Measurements from ENCODE around the gene PTH1R. TPM values are rescaled to one million over a fixed set of nuclear protein-coding genes. Genes with fewer than 3 reads are reported as not detected.
A peak's percentile ranks its signal among the peaks of the same experiment; 100 is the strongest.

Gene PTH1R
- total RNA-seq, 1 donor from 2014 or later: 0.29 TPM

DNA sequence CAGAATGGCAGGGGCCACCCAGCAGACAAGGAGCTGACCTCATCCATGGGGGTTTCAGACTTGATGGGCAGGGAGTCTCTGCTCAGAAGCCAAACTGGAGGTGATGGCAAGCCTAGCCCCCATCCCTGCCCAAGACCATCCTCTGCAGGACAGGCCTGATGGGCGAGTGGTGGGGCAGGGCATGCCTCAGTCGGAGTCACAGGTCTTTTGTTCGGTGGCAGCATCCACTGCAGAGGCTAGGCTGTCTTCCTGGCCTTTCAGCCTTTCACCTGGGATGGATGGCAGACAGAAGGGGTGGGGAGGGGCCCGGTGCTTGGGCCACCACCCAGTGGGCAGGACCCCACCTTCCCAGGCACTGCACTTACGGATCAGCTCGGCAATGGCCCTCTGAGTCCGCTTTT lies 44.4 kb downstream of the PTH1R start:
- no peak for DNase-seq
- H3K36me3 Mint-ChIP-seq (ENCODE audit: unreplicated experiment): peaks cover 16% of the 10 kb centered on the region
- peaks cover 3% of the 10 kb centered on the region for H3K9me3 Mint-ChIP-seq (ENCODE audit: unreplicated experiment)
- H3K4me3 Mint-ChIP-seq (ENCODE audit: unreplicated experiment): no peak overlapping the region
- no peak overlapping the region for H3K27ac Mint-ChIP-seq (ENCODE audit: unreplicated experiment)
- H3K4me1 Mint-ChIP-seq (ENCODE audit: low read depth, unreplicated experiment): peaks cover 10% of the 10 kb centered on the region
- no peak for TF ChIP-seq CTCF (IDR thresholded peaks at IDR 0.05; ENCODE audit: partially characterized antibody, unreplicated experiment)
- H3K27me3 Mint-ChIP-seq (ENCODE audit: unreplicated experiment): peaks cover 7% of the 10 kb centered on the region

DNA sequence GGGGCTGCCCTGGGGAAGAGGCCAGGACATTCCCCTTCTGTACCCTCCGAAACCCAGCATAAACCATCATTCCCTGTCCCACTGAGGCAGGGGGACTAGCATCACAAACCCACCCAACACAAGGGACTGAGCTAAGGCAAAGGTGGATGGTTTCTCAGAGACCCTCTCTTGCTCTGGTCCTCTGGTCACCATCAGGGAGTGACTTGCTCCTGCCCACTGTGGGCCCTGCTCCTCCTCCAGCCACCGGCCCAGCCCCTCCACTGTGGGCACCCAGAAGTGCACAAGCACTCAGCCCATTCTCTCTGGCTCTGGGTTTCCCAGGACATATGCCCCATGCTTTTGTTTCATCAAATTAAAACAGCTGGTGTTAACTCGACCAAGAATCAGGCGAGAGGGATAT lies 44.9 kb downstream of the PTH1R start:
- Mint-ChIP-seq H3K27me3 (ENCODE audit: unreplicated experiment) (peaks cover 7% of the 10 kb centered on the region), H3K36me3 (ENCODE audit: unreplicated experiment) (peaks cover 16% of the 10 kb centered on the region), H3K27ac (ENCODE audit: unreplicated experiment) (no peak overlapping the region), H3K4me3 (ENCODE audit: unreplicated experiment) (no peak overlapping the region), H3K9me3 (ENCODE audit: unreplicated experiment) (peaks cover 3% of the 10 kb centered on the region), H3K4me1 (ENCODE audit: low read depth, unreplicated experiment) (peaks cover 13% of the 10 kb centered on the region)
- no peak for DNase-seq
- no peak for TF ChIP-seq CTCF (IDR thresholded peaks at IDR 0.05; ENCODE audit: partially characterized antibody, unreplicated experiment)

DNA sequence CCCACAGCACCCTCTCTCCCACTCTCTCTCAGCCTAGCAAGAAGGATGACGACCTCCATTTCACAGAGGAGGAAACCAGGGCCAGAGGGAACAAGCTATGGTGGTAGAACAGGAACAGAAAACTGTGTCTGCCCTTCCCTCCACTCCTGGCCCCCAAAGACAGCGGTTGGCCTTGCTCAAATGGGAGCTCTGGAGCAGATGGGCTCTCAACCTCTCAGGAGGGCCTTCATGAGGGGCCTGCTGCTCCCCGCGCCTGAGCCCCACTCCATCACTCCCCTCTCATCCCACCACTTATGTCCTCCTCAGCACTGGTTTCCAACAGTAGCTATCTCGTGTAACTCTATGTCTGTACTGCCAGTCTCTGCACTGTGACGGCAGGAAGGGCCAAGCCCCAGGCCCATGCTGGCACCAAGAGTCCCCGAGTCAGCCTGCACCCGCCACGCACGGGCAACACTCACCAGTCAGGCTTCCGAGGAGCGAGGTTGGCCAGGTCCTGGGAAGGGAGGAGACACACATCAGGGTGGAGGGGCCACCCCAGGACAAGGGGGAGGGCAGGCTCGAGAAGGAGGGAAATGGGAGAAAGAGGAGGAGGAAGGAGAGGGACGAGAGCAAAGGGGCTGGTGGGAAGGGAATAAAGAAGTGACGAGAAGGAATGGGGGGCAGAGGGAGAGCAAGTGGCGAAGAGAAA lies 45.5 kb downstream of the PTH1R start:
- H3K4me3 Mint-ChIP-seq (ENCODE audit: unreplicated experiment): no peak overlapping the region
- no peaks in the 10 kb centered on the region for H3K9me3 Mint-ChIP-seq (ENCODE audit: unreplicated experiment)
- H3K4me1 Mint-ChIP-seq (ENCODE audit: low read depth, unreplicated experiment): peaks cover 13% of the 10 kb centered on the region
- no peak for TF ChIP-seq CTCF (IDR thresholded peaks at IDR 0.05; ENCODE audit: partially characterized antibody, unreplicated experiment)
- H3K36me3 Mint-ChIP-seq (ENCODE audit: unreplicated experiment): peaks cover 11% of the 10 kb centered on the region
- H3K27ac Mint-ChIP-seq (ENCODE audit: unreplicated experiment): no peak overlapping the region
- H3K27me3 Mint-ChIP-seq (ENCODE audit: unreplicated experiment): peaks cover 7% of the 10 kb centered on the region
- DNase-seq: no peak

- peak; percentile 82 for TF ChIP-seq CTCF (IDR thresholded peaks at IDR 0.05; ENCODE audit: partially characterized antibody, unreplicated experiment)
- Mint-ChIP-seq H3K27ac (ENCODE audit: unreplicated experiment) (no peak overlapping the region), H3K27me3 (ENCODE audit: unreplicated experiment) (peaks cover 7% of the 10 kb centered on the region)
These were observed 46.2 kb downstream of the PTH1R start for GRCh38 chr3:46923559-46924350.

More at GRCh38 chr3:46923559-46924350, 46.2 kb downstream of the PTH1R start:
- Mint-ChIP-seq H3K36me3 (ENCODE audit: unreplicated experiment) (peaks cover 6% of the 10 kb centered on the region), H3K9me3 (ENCODE audit: unreplicated experiment) (no peaks in the 10 kb centered on the region), H3K4me1 (ENCODE audit: low read depth, unreplicated experiment) (peaks cover 13% of the 10 kb centered on the region), H3K4me3 (ENCODE audit: unreplicated experiment) (no peak overlapping the region)
- peak; percentile 72 for DNase-seq
